Mesenchymal stem cell (in vitro differentiated cells and primary cell): ENCODE measurements around the gene ARPC5.

Experiments
- DNase-seq: peaks from one replicate; pipeline ENCODE4 v3.0.0-alpha.2; 2013
- H2AFZ ChIP-seq: one replicate; pipeline ENCODE4 v1.6.1; 2013; ENCODE audit warnings: low read depth, mild to moderate bottlenecking, control low read depth, inconsistent platforms, low read length, moderate library complexity
- H2AK5ac ChIP-seq: 2 replicates; pipeline ENCODE4 v1.6.1; 2013; ENCODE audit warnings: low read length, moderate library complexity, mild to moderate bottlenecking, inconsistent platforms; ENCODE audit not compliant: severe bottlenecking
- H2BK120ac ChIP-seq: one replicate; pipeline ENCODE4 v1.6.1; 2013; ENCODE audit warnings: low read depth, mild to moderate bottlenecking, inconsistent platforms, low read length, moderate library complexity
- H2BK12ac ChIP-seq, 2 experiments: one replicate each; pipeline ENCODE4 v1.6.1; 2013; ENCODE audit warnings: inconsistent platforms in 2 of 2, low read length in 2 of 2, mild to moderate bottlenecking in 2 of 2, moderate library complexity in 2 of 2, control low read depth in 1 of 2
- H2BK15ac ChIP-seq: one replicate; pipeline ENCODE4 v1.6.1; 2013; ENCODE audit warnings: mild to moderate bottlenecking, low read depth, inconsistent platforms; ENCODE audit not compliant: poor library complexity, severe bottlenecking
- H2BK5ac ChIP-seq: 2 replicates; pipeline ENCODE4 v1.6.1; 2013; ENCODE audit warnings: low read depth, mild to moderate bottlenecking, low read length, control low read depth, inconsistent platforms; ENCODE audit not compliant: poor library complexity, severe bottlenecking
- H3K14ac ChIP-seq, 2 experiments: one replicate each; pipeline ENCODE4 v1.6.1; 2013; ENCODE audit warnings: inconsistent platforms in 2 of 2, low read length in 2 of 2, control low read depth in 1 of 2, mild to moderate bottlenecking in 1 of 2, moderate library complexity in 1 of 2
- H3K18ac ChIP-seq, 2 experiments: one replicate each; pipeline ENCODE4 v1.6.1; 2013; ENCODE audit warnings: inconsistent platforms in 2 of 2, low read length in 2 of 2, control low read depth in 1 of 2, low read depth in 1 of 2, mild to moderate bottlenecking in 1 of 2
- H3K23ac ChIP-seq, 2 experiments: one replicate each; pipeline ENCODE4 v1.6.1; 2013; ENCODE audit warnings: inconsistent platforms in 2 of 2, low read length in 2 of 2, mild to moderate bottlenecking in 2 of 2, moderate library complexity in 2 of 2, control low read depth in 1 of 2
- H3K27ac ChIP-seq: 2 replicates; pipeline ENCODE4 v1.5.1; 2013; ENCODE audit warnings: mild to moderate bottlenecking, moderate library complexity, low read length, control low read depth, inconsistent platforms; ENCODE audit not compliant: poor library complexity, severe bottlenecking
- H3K27me3 ChIP-seq, 2 experiments: 2 replicates each; pipeline versions ENCODE4 v1.6.1 to v1.7.0; 2013; ENCODE audit warnings: low read length in 2 of 2, mild to moderate bottlenecking in 2 of 2, moderate library complexity in 2 of 2, control low read depth in 1 of 2, inconsistent platforms in 1 of 2; ENCODE audit not compliant: control insufficient read depth in 1 of 2, insufficient read depth in 1 of 2
- H3K36me3 ChIP-seq, 2 experiments: 2 replicates each; pipeline versions ENCODE4 v1.6.1 to v1.7.0; 2013; ENCODE audit warnings: low read length in 2 of 2, control low read depth in 1 of 2, inconsistent platforms in 1 of 2, low read depth in 1 of 2, mild to moderate bottlenecking in 1 of 2; ENCODE audit not compliant: insufficient read depth in 2 of 2, control insufficient read depth in 1 of 2
- H3K4ac ChIP-seq, 2 experiments: one replicate each; pipeline ENCODE4 v1.6.1; 2013; ENCODE audit warnings: inconsistent platforms in 2 of 2, low read length in 2 of 2, mild to moderate bottlenecking in 2 of 2, moderate library complexity in 2 of 2, control low read depth in 1 of 2, low read depth in 1 of 2
- H3K4me1 ChIP-seq: 2 replicates; pipeline ENCODE4 v1.6.1; 2013; ENCODE audit warnings: low read depth, low read length, control low read depth; ENCODE audit not compliant: control insufficient read depth, insufficient read depth
- H3K4me2 ChIP-seq: 2 replicates; pipeline ENCODE4 v1.6.1; 2013; ENCODE audit warnings: low read length, mild to moderate bottlenecking, inconsistent platforms; ENCODE audit not compliant: poor library complexity, severe bottlenecking
- H3K4me3 ChIP-seq, 2 experiments: 2 replicates each; pipeline versions ENCODE4 v1.5.1 to v1.7.0; 2013; ENCODE audit warnings: low read length in 2 of 2, mild to moderate bottlenecking in 2 of 2, control low read depth in 1 of 2, low read depth in 1 of 2; ENCODE audit not compliant: insufficient read depth in 1 of 2
- H3K79me1 ChIP-seq: replicated peaks from 2 replicates; pipeline ENCODE4 v1.6.1; 2013; ENCODE audit warnings: mild to moderate bottlenecking, control low read depth, low read length, inconsistent platforms; ENCODE audit not compliant: poor library complexity, severe bottlenecking
- H3K9ac ChIP-seq: 2 replicates; pipeline ENCODE4 v1.7.0; 2013; ENCODE audit warnings: mild to moderate bottlenecking, low read length, moderate library complexity
- H3K9me3 ChIP-seq: 2 replicates; pipeline ENCODE4 v1.7.0; 2013; ENCODE audit warnings: mild to moderate bottlenecking, low read length; ENCODE audit not compliant: control insufficient read depth
- H4K8ac ChIP-seq: one replicate; pipeline ENCODE4 v1.6.1; 2013; ENCODE audit warnings: inconsistent platforms, mild to moderate bottlenecking, low read length, moderate library complexity
- H4K91ac ChIP-seq: one replicate; pipeline ENCODE4 v1.6.1; 2013; ENCODE audit warnings: mild to moderate bottlenecking, low read length, inconsistent platforms
- WGBS: methylation state at CpG from one replicate; pipeline ENCODE4 v1.1.7; 2013; ENCODE audit warnings: mixed read lengths; 5-methylcytosine and 5-hydroxymethylcytosine counted together

The ARPC5 gene

GRCh38 chr1:183674339-183674738 lies 38.8 kb upstream of the ARPC5 start:
- no peak overlapping the region for H2BK5ac ChIP-seq
- H2BK120ac ChIP-seq: no peak overlapping the region
- H3K4me3 ChIP-seq: no peak overlapping the region
- WGBS: no CpG with 5 or more reads among the region's 1 CpG
- no peak overlapping the region for H3K23ac ChIP-seq
- no peak overlapping the region for H3K27ac ChIP-seq
- H3K18ac ChIP-seq: no peak overlapping the region
- H4K91ac ChIP-seq: no peak overlapping the region
- no peak overlapping the region for H3K4me2 ChIP-seq
- no peak overlapping the region for H3K9ac ChIP-seq
- no peak overlapping the region for H2AK5ac ChIP-seq
- no peak overlapping the region for H3K4ac ChIP-seq
- H3K14ac ChIP-seq: no peak overlapping the region
- no peak overlapping the region for H2BK15ac ChIP-seq
- no peak overlapping the region for H4K8ac ChIP-seq
- peaks cover 5% of the 10 kb centered on the region for H3K9me3 ChIP-seq
- H3K36me3 ChIP-seq: no peaks in the 10 kb centered on the region
- H2BK12ac ChIP-seq: no peak overlapping the region
- H3K4me1 ChIP-seq: no peaks in the 10 kb centered on the region
- H3K79me1 ChIP-seq: no peaks in the 10 kb centered on the region
- no peak for DNase-seq
- no peak overlapping the region for H2AFZ ChIP-seq
- H3K27me3 ChIP-seq: no peaks in the 10 kb centered on the region

GRCh38 chr1:183673605-183674323 lies 38.2 kb upstream of the ARPC5 start:
- Histone ChIP-seq H3K9ac (no peak overlapping the region), H4K8ac (no peak overlapping the region), H3K4me1 (no peaks in the 10 kb centered on the region), H2BK12ac (peak overlapping the region in 1 of 2 experiments; percentile 13), H3K14ac (no peak overlapping the region), H3K27me3 (no peaks in the 10 kb centered on the region), H4K91ac (no peak overlapping the region), H2BK5ac (no peak overlapping the region), H3K27ac (no peak overlapping the region), H3K79me1 (no peaks in the 10 kb centered on the region), H2AFZ (no peak overlapping the region), H3K9me3 (peaks cover 5% of the 10 kb centered on the region), H2BK15ac (no peak overlapping the region), H3K23ac (no peak overlapping the region), H3K18ac (no peak overlapping the region), H2AK5ac (no peak overlapping the region), H3K4me3 (peak overlapping the region in 1 of 2 experiments; percentile 36), H3K36me3 (no peaks in the 10 kb centered on the region), H3K4ac (peak overlapping the region in 1 of 2 experiments; percentile 30), H2BK120ac (no peak overlapping the region), H3K4me2 (no peak overlapping the region)
- DNase-seq: no peak
- WGBS: 88% methylated on average over 1 of the region's 2 CpGs

- Histone ChIP-seq H2BK12ac (no peak overlapping the region), H2AFZ (no peak overlapping the region), H3K23ac (no peak overlapping the region), H2BK15ac (no peak overlapping the region), H4K8ac (no peak overlapping the region), H3K27me3 (no peaks in the 10 kb centered on the region), H3K4ac (no peak overlapping the region), H3K4me2 (no peak overlapping the region), H2BK5ac (no peak overlapping the region), H3K4me3 (no peak overlapping the region), H3K18ac (no peak overlapping the region), H3K14ac (no peak overlapping the region), H3K27ac (no peak overlapping the region), H2AK5ac (no peak overlapping the region), H3K36me3 (no peaks in the 10 kb centered on the region), H3K9ac (no peak overlapping the region), H3K9me3 (peaks cover 5% of the 10 kb centered on the region), H3K4me1 (no peaks in the 10 kb centered on the region), H2BK120ac (no peak overlapping the region), H4K91ac (no peak overlapping the region), H3K79me1 (no peaks in the 10 kb centered on the region)
- WGBS: no CpG with 5 or more reads among the region's 1 CpG
- DNase-seq: no peak
Measured at GRCh38 chr1:183670169-183670568, 34.6 kb upstream of the ARPC5 start.

GRCh38 chr1:183656355-183656754 lies 20.8 kb upstream of the ARPC5 start:
- H4K8ac ChIP-seq: no peak overlapping the region
- H3K18ac ChIP-seq: peak overlapping the region in 1 of 2 experiments; percentile 43
- H2BK5ac ChIP-seq: no peak overlapping the region
- H3K36me3 ChIP-seq: no peaks in the 10 kb centered on the region
- H3K4me1 ChIP-seq: no peaks in the 10 kb centered on the region
- no peak overlapping the region for H4K91ac ChIP-seq
- no peaks in the 10 kb centered on the region for H3K27me3 ChIP-seq
- no peak overlapping the region for H3K9ac ChIP-seq
- H3K4me2 ChIP-seq: no peak overlapping the region
- no peak overlapping the region for H2AFZ ChIP-seq
- H3K14ac ChIP-seq: no peak overlapping the region
- peak; percentile 17 for DNase-seq
- H3K79me1 ChIP-seq: peaks cover 3% of the 10 kb centered on the region
- H2BK12ac ChIP-seq: peak overlapping the region; percentile 21 to 89
- no peak overlapping the region for H3K23ac ChIP-seq
- H3K4ac ChIP-seq: no peak overlapping the region
- no peak overlapping the region for H3K4me3 ChIP-seq
- H2AK5ac ChIP-seq: no peak overlapping the region
- no peak overlapping the region for H2BK15ac ChIP-seq
- H2BK120ac ChIP-seq: no peak overlapping the region
- H3K9me3 ChIP-seq: no peaks in the 10 kb centered on the region
- 78% methylated on average over 2 of the region's 3 CpGs for WGBS
- no peak overlapping the region for H3K27ac ChIP-seq
